Epithelial cell of proximal tubule (primary cell): ENCODE measurements around the gene ACTN4. TPM values are rescaled to one million over a fixed set of nuclear protein-coding genes. Genes with fewer than 3 reads are reported as not detected.

Source experiments
- DNase-seq: peaks from one replicate; pipeline ENCODE4 v3.0.0-alpha.2; 2011; ENCODE audit warnings: low read depth
- H3K4me3 ChIP-seq: 2 replicates; pipeline ENCODE4 v1.5.1; 2011; ENCODE audit warnings: low read depth, mild to moderate bottlenecking, low read length
- CTCF ChIP-seq: conservative IDR thresholded peaks from 2 replicates; pipeline ENCODE4 v1.5.1; 2012; ENCODE audit warnings: low read depth, mild to moderate bottlenecking, low read length
- total RNA-seq: library from RNA; depleted of rRNA; stranded (reverse); fragments of >200 nt; gene quantifications from 2 replicates; pipeline ENCODE4 v1.2.3, GENCODE V29; 2015

ACTN4 gene
- total RNA-seq, 1 donor from 2014 or later, result 629 TPM

GRCh38 chr19:38722947-38723605 is 75.6 kb downstream of the ACTN4 start:
- no peak overlapping the region for H3K4me3 ChIP-seq
- DNase-seq, result no peak
- no peak for TF ChIP-seq CTCF

- no peak for TF ChIP-seq CTCF
- no peak for DNase-seq
- H3K4me3 ChIP-seq, result no peak overlapping the region
Measured at GRCh38 chr19:38723606-38723965, 76.1 kb downstream of the ACTN4 start.

GRCh38 chr19:38723990-38724854 is 76.8 kb downstream of the ACTN4 start:
- no peak for DNase-seq
- no peak overlapping the region for H3K4me3 ChIP-seq
- no peak for TF ChIP-seq CTCF

- TF ChIP-seq CTCF, result no peak
- DNase-seq, result no peak
- no peak overlapping the region for H3K4me3 ChIP-seq
Measured at GRCh38 chr19:38725469-38726283, 78.2 kb downstream of the ACTN4 start.

GRCh38 chr19:38726284-38726673 is 78.8 kb downstream of the ACTN4 start:
- H3K4me3 ChIP-seq, result no peak overlapping the region
- DNase-seq, result no peak
- no peak for TF ChIP-seq CTCF

GRCh38 chr19:38726761-38727301 is 79.4 kb downstream of the ACTN4 start:
- TF ChIP-seq CTCF, result no peak
- H3K4me3 ChIP-seq, result no peak overlapping the region
- no peak for DNase-seq
